HepG2 (cell line): ENCODE measurements around the gene FLAD1. TPM values are rescaled to one million over a fixed set of nuclear protein-coding genes. Genes with fewer than 3 reads are reported as not detected.

ENCODE experiments used
- FOXM1 ChIP-seq: sonication (generic); formaldehyde crosslinking; IDR thresholded peaks from 2 replicates; pipeline ENCODE4 v1.5.0; 2020; ENCODE audit warnings: missing genetic modification reagents
- GZF1 ChIP-seq: sonication (generic); formaldehyde crosslinking; IDR thresholded peaks from 2 replicates; pipeline ENCODE4 v1.5.1; 2020; ENCODE audit warnings: mild to moderate bottlenecking, missing genetic modification reagents
- HNF1B ChIP-seq: sonication (generic); formaldehyde crosslinking; IDR thresholded peaks from 2 replicates; pipeline ENCODE4 v1.5.1; 2020; ENCODE audit warnings: mild to moderate bottlenecking, moderate library complexity, missing genetic modification reagents
- KDM4B ChIP-seq: sonication (generic); formaldehyde crosslinking; IDR thresholded peaks from 2 replicates; pipeline ENCODE4 v1.4.0; 2020; ENCODE audit warnings: missing genetic modification reagents
- KIAA2018 ChIP-seq: sonication (generic); formaldehyde crosslinking; IDR thresholded peaks from 2 replicates; pipeline ENCODE4 v1.5.0; 2020; ENCODE audit warnings: mild to moderate bottlenecking, missing genetic modification reagents, borderline replicate concordance
- KLF12 ChIP-seq: sonication (generic); formaldehyde crosslinking; IDR thresholded peaks from 2 replicates; pipeline ENCODE4 v1.4.0; 2020; ENCODE audit warnings: missing genetic modification reagents, borderline replicate concordance
- MED1 ChIP-seq: sonication (generic); formaldehyde crosslinking; IDR thresholded peaks from 2 replicates; pipeline ENCODE4 v1.4.0; 2020; ENCODE audit warnings: missing genetic modification reagents
- MIER3 ChIP-seq: IDR thresholded peaks from 2 replicates; pipeline ENCODE4 v1.6.1; 2016; ENCODE audit warnings: missing compliant biosample characterization, borderline replicate concordance
- MTF1 ChIP-seq: sonication (generic); formaldehyde crosslinking; IDR thresholded peaks from 2 replicates; pipeline ENCODE4 v1.5.0; 2020; ENCODE audit warnings: missing genetic modification reagents
- PAWR ChIP-seq: sonication (generic); formaldehyde crosslinking; IDR thresholded peaks from 2 replicates; pipeline ENCODE4 v1.4.0; 2020; ENCODE audit warnings: missing genetic modification reagents, mild to moderate bottlenecking, borderline replicate concordance
- RCOR2 ChIP-seq: IDR thresholded peaks from 2 replicates; pipeline ENCODE4 v1.6.1; 2016; ENCODE audit warnings: missing biosample characterization, missing genetic modification reagents
- TOE1 ChIP-seq: sonication (generic); formaldehyde crosslinking; IDR thresholded peaks from 2 replicates; pipeline ENCODE4 v1.4.0; 2020; ENCODE audit warnings: mild to moderate bottlenecking, missing genetic modification reagents
- ZFP41 ChIP-seq: sonication (generic); formaldehyde crosslinking; IDR thresholded peaks from 2 replicates; pipeline ENCODE4 v1.4.0; 2020; ENCODE audit warnings: mild to moderate bottlenecking, missing genetic modification reagents, borderline replicate concordance
- ZFX ChIP-seq: sonication (generic); formaldehyde crosslinking; IDR thresholded peaks from 2 replicates; pipeline ENCODE4 v1.4.0; 2020; ENCODE audit warnings: mild to moderate bottlenecking, low read depth, missing genetic modification reagents, moderate library complexity
- ZNF160 ChIP-seq: sonication (generic); formaldehyde crosslinking; IDR thresholded peaks from 2 replicates; pipeline ENCODE4 v1.8.0; 2022; ENCODE audit warnings: mild to moderate bottlenecking, inconsistent platforms, missing genetic modification reagents
- ZNF30 ChIP-seq: sonication (generic); formaldehyde crosslinking; IDR thresholded peaks from 2 replicates; pipeline ENCODE4 v1.5.0; 2020; ENCODE audit warnings: mild to moderate bottlenecking, missing genetic modification reagents
- ZNF589 ChIP-seq: sonication (generic); formaldehyde crosslinking; conservative IDR thresholded peaks from 2 replicates; pipeline ENCODE4 v1.8.0; 2022; ENCODE audit warnings: mild to moderate bottlenecking, moderate library complexity, missing genetic modification reagents
- ZNF83 ChIP-seq: sonication (generic); formaldehyde crosslinking; IDR thresholded peaks from 2 replicates; pipeline ENCODE4 v1.4.0; 2020; ENCODE audit warnings: missing genetic modification reagents, mild to moderate bottlenecking, borderline replicate concordance
- polyA plus RNA-seq, 8 experiments: library from polyadenylated mRNA; depleted of rRNA in 3 of 8; stranded (reverse) in 7 of 8; unstranded in 1 of 8; fragments of >200 nt; fragmentation: Illumina TruSeq in 4 of 8; extraction: Trizol in 4 of 8; gene quantifications; 2 replicates each; pipeline versions ENCODE4 v1.2.1 to v1.2.3, GENCODE V29; 2011 to 2016; ENCODE audit warnings: low read depth in 4 of 8, missing spikeins in 1 of 8, mixed read lengths in 1 of 8; ENCODE audit not compliant: insufficient read depth in 1 of 8
- total RNA-seq, 5 experiments: library from RNA; depleted of rRNA; stranded (reverse); fragments of >200 nt; fragmentation: Illumina TruSeq; extraction: Trizol; gene quantifications; 2 replicates each; pipeline ENCODE4 v1.2.3, GENCODE V29; 2016; ENCODE audit warnings: low read depth in 1 of 5

The FLAD1 gene
- total and polyA plus RNA-seq, 2 of the 13 experiments (the other 11 are each of a cell fraction or from before 2014, with no cell fraction given): 25.9 to 32.8 TPM

GRCh38 chr1:154962156-154962749 lies 20.9 kb upstream of the FLAD1 start (continued):
- TF ChIP-seq ZFX: peak; percentile 76
- TF ChIP-seq ZNF589 (CRISPR knock-in tag): 0 out of 2 replicates have a peak, but pooled peaks have one; percentile 18
- no peak for TF ChIP-seq GZF1
- no peak for TF ChIP-seq MIER3 (CRISPR knock-in tag)
- no peak for TF ChIP-seq ZNF160 (CRISPR knock-in tag)
- TF ChIP-seq PAWR: no peak
- TF ChIP-seq KIAA2018: no peak
- no peak for TF ChIP-seq ZFP41 (CRISPR knock-in tag)
- no peak for TF ChIP-seq KLF12 (CRISPR knock-in tag)
- TF ChIP-seq RCOR2 (CRISPR knock-in tag): no peak
- TF ChIP-seq HNF1B (CRISPR knock-in tag): no peak
- TF ChIP-seq FOXM1: no peak
- no peak for TF ChIP-seq TOE1
- no peak for TF ChIP-seq MTF1 (CRISPR knock-in tag)
- TF ChIP-seq MED1 (CRISPR knock-in tag): no peak
- TF ChIP-seq ZNF30: no peak
- TF ChIP-seq KDM4B (CRISPR knock-in tag): no peak
- no peak for TF ChIP-seq ZNF83
- TF ChIP-seq, all 625 proteins: peak for 31
